Measurements from ENCODE around the gene RUFY4. TPM values are rescaled to one million over a fixed set of nuclear protein-coding genes. Genes with fewer than 3 reads are reported as not detected.
"Not testable (repeated sequence)": the region's sequence is repeated elsewhere in the genome, so short reads cannot be mapped to it uniquely, and the experiment has no call there.

The RUFY4 gene
- total RNA-seq, 1 experiment from 2014 or later, result not detected

- not testable (repeated sequence) for H3K36me3 ChIP-seq; H3K9me3 ChIP-seq (replicated peaks); H3K27me3 ChIP-seq (replicated peaks); DNase-seq (ENCODE audit: low read depth in 1 of 2, low spot score in 2 of 2); H3K4me1 ChIP-seq (replicated peaks); H3K27ac ChIP-seq; H3K4me3 ChIP-seq
These were observed 39.8 kb downstream of the RUFY4 start for GRCh38 chr2:218108834-218109233.

- not testable (repeated sequence) for H3K4me1 ChIP-seq (replicated peaks)
These were observed 52.7 kb downstream of the RUFY4 start for GRCh38 chr2:218121789-218122188.

GRCh38 chr2:218122286-218122685 is 53.2 kb downstream of the RUFY4 start:
- H3K27me3 ChIP-seq (replicated peaks); H3K36me3 ChIP-seq; H3K9me3 ChIP-seq (replicated peaks); H3K4me3 ChIP-seq; DNase-seq (ENCODE audit: low read depth in 1 of 2, low spot score in 2 of 2); H3K27ac ChIP-seq; H3K4me1 ChIP-seq (replicated peaks): not testable (repeated sequence)

More at GRCh38 chr2:218121789-218122188, 52.7 kb downstream of the RUFY4 start:
- not testable (repeated sequence) for H3K36me3 ChIP-seq; H3K27me3 ChIP-seq (replicated peaks); H3K27ac ChIP-seq; DNase-seq (ENCODE audit: low read depth in 1 of 2, low spot score in 2 of 2); H3K4me3 ChIP-seq; H3K9me3 ChIP-seq (replicated peaks)

- H3K27ac ChIP-seq, result no peak overlapping the region
- H3K4me1 ChIP-seq (replicated peaks), result no peaks in the 10 kb centered on the region
- H3K27me3 ChIP-seq (replicated peaks), result no peaks in the 10 kb centered on the region
- H3K4me3 ChIP-seq, result no peak overlapping the region
- no peak for DNase-seq (ENCODE audit: low read depth in 1 of 2, low spot score in 2 of 2)
- H3K9me3 ChIP-seq (replicated peaks), result no peaks in the 10 kb centered on the region
- no peaks in the 10 kb centered on the region for H3K36me3 ChIP-seq
These were observed 54.9 kb downstream of the RUFY4 start for GRCh38 chr2:218123986-218124385.

- Histone ChIP-seq H3K27ac (no peak overlapping the region), H3K4me1 (replicated peaks) (no peaks in the 10 kb centered on the region), H3K36me3 (no peaks in the 10 kb centered on the region), H3K4me3 (no peak overlapping the region), H3K27me3 (replicated peaks) (no peaks in the 10 kb centered on the region), H3K9me3 (replicated peaks) (no peaks in the 10 kb centered on the region)
- DNase-seq (ENCODE audit: low read depth in 1 of 2, low spot score in 2 of 2), result no peak
These were observed 56.0 kb downstream of the RUFY4 start for GRCh38 chr2:218125095-218125494.

- no peaks in the 10 kb centered on the region for H3K36me3 ChIP-seq
- DNase-seq (ENCODE audit: low read depth in 1 of 2, low spot score in 2 of 2), result no peak
- no peak within 1 kb of the TSS for H3K27ac ChIP-seq
- no peaks in the 10 kb centered on the region for H3K4me1 ChIP-seq (replicated peaks)
- H3K27me3 ChIP-seq (replicated peaks), result no peaks in the 10 kb centered on the region
- H3K4me3 ChIP-seq, result no peak within 1 kb of the TSS
- no peaks in the 10 kb centered on the region for H3K9me3 ChIP-seq (replicated peaks)
These were observed 56.6 kb downstream of the RUFY4 start, which contains the start of gene CXCR2 for GRCh38 chr2:218125626-218126080. Gene CXCR2, plus strand, starts transcription at chr2:218126028. Its CDS starts 8,774 bp downstream, at chr2:218134802.

GRCh38 chr2:218127929-218128455 is 58.9 kb downstream of the RUFY4 start:
- Histone ChIP-seq H3K27ac (no peak overlapping the region), H3K4me3 (no peak overlapping the region), H3K27me3 (replicated peaks) (no peaks in the 10 kb centered on the region), H3K9me3 (replicated peaks) (peaks cover 3% of the 10 kb centered on the region; the same call in 1 of the 2 replicates), H3K4me1 (replicated peaks) (no peaks in the 10 kb centered on the region), H3K36me3 (no peaks in the 10 kb centered on the region)
- no peak for DNase-seq (ENCODE audit: low read depth in 1 of 2, low spot score in 2 of 2)

- DNase-seq (ENCODE audit: low read depth in 1 of 2, low spot score in 2 of 2), result no peak
- no peak overlapping the region for H3K4me3 ChIP-seq
- peaks cover 3% of the 10 kb centered on the region; the same call in 1 of the 2 replicates for H3K9me3 ChIP-seq (replicated peaks)
- no peaks in the 10 kb centered on the region for H3K4me1 ChIP-seq (replicated peaks)
- H3K36me3 ChIP-seq, result no peaks in the 10 kb centered on the region
- no peaks in the 10 kb centered on the region for H3K27me3 ChIP-seq (replicated peaks)
- no peak overlapping the region for H3K27ac ChIP-seq
These were observed 59.9 kb downstream of the RUFY4 start for GRCh38 chr2:218128781-218129457.

- no peak for DNase-seq (ENCODE audit: low read depth in 1 of 2, low spot score in 2 of 2)
- no peaks in the 10 kb centered on the region for H3K4me1 ChIP-seq (replicated peaks)
These were observed 60.5 kb downstream of the RUFY4 start for GRCh38 chr2:218129458-218130135.

GRCh38 chr2:218130377-218130776 is 61.3 kb downstream of the RUFY4 start:
- no peak overlapping the region for H3K4me3 ChIP-seq
- no peaks in the 10 kb centered on the region for H3K4me1 ChIP-seq (replicated peaks)
- H3K36me3 ChIP-seq, result no peaks in the 10 kb centered on the region
- no peak for DNase-seq (ENCODE audit: low read depth in 1 of 2, low spot score in 2 of 2)
- H3K9me3 ChIP-seq (replicated peaks), result peaks cover 3% of the 10 kb centered on the region; the same call in 1 of the 2 replicates
- H3K27me3 ChIP-seq (replicated peaks), result no peaks in the 10 kb centered on the region
- no peak overlapping the region for H3K27ac ChIP-seq

More at GRCh38 chr2:218129458-218130135, 60.5 kb downstream of the RUFY4 start:
- Histone ChIP-seq H3K36me3 (no peaks in the 10 kb centered on the region), H3K27ac (no peak overlapping the region), H3K4me3 (no peak overlapping the region), H3K27me3 (replicated peaks) (no peaks in the 10 kb centered on the region), H3K9me3 (replicated peaks) (peaks cover 3% of the 10 kb centered on the region; the same call in 1 of the 2 replicates)

GRCh38 chr2:218130822-218131221 is 61.8 kb downstream of the RUFY4 start:
- H3K4me1 ChIP-seq (replicated peaks), result no peaks in the 10 kb centered on the region
- no peak overlapping the region for H3K27ac ChIP-seq
- H3K27me3 ChIP-seq (replicated peaks), result no peaks in the 10 kb centered on the region
- no peak for DNase-seq (ENCODE audit: low read depth in 1 of 2, low spot score in 2 of 2)
- no peaks in the 10 kb centered on the region for H3K36me3 ChIP-seq
- peaks cover 3% of the 10 kb centered on the region; the same call in 1 of the 2 replicates for H3K9me3 ChIP-seq (replicated peaks)
- H3K4me3 ChIP-seq, result no peak overlapping the region

GRCh38 chr2:218137514-218137913 is 68.5 kb downstream of the RUFY4 start:
- Histone ChIP-seq H3K9me3 (replicated peaks) (no peaks in the 10 kb centered on the region), H3K36me3 (no peaks in the 10 kb centered on the region), H3K27ac (no peak overlapping the region), H3K27me3 (replicated peaks) (peaks cover 11% of the 10 kb centered on the region; the same call in 1 of the 2 replicates), H3K4me3 (no peak overlapping the region), H3K4me1 (replicated peaks) (no peaks in the 10 kb centered on the region)
- no peak for DNase-seq (ENCODE audit: low read depth in 1 of 2, low spot score in 2 of 2)

GRCh38 chr2:218138047-218138446 is 69.0 kb downstream of the RUFY4 start:
- Histone ChIP-seq H3K4me1 (replicated peaks) (no peaks in the 10 kb centered on the region), H3K9me3 (replicated peaks) (no peaks in the 10 kb centered on the region), H3K36me3 (no peaks in the 10 kb centered on the region), H3K27me3 (replicated peaks) (peaks cover 11% of the 10 kb centered on the region; the same call in 1 of the 2 replicates), H3K4me3 (no peak overlapping the region), H3K27ac (no peak overlapping the region)
- DNase-seq (ENCODE audit: low read depth in 1 of 2, low spot score in 2 of 2), result no peak

Data from SJSA1 (cell line).